ENCODE results near the gene CNNM1. TPM values are rescaled to one million over a fixed set of nuclear protein-coding genes. Genes with fewer than 3 reads are reported as not detected.

Gene CNNM1
- total RNA-seq, 4 donors from 2014 or later = 1.9 to 3.6 (median 2.8) TPM

DNA sequence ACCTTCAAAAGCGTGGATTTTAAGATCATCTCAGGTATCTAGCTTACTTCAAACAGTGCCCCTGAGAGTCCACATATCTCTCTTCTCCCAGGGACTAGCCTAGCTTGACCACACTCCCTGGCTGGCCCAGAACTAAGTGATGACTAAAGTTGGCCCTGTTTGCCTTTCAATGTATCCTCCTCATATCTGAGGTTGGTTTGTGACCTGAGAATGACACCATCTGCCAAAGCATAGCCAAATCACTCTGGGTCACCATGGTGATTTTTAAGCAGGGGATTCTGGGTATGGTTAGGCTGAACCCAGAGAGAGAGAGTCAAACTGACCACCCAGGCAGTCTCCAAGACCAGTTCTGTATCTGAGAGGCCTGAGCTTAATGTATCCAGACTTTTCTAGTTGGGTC, 16.2 kb downstream of the CNNM1 start:
- 90 to 96% methylated on average over 1 of the region's 1 CpG for WGBS, 2 donors
- no peak for DNase-seq (ENCODE audit: low spot score in 2 of 2)
- intact Hi-C loops (cut with DNase I; ENCODE audit: low total_unique reads) = no loop called here
- no peak for TF ChIP-seq POLR2A (IDR thresholded peaks at IDR 0.05)
- TF ChIP-seq, protein P1, sequence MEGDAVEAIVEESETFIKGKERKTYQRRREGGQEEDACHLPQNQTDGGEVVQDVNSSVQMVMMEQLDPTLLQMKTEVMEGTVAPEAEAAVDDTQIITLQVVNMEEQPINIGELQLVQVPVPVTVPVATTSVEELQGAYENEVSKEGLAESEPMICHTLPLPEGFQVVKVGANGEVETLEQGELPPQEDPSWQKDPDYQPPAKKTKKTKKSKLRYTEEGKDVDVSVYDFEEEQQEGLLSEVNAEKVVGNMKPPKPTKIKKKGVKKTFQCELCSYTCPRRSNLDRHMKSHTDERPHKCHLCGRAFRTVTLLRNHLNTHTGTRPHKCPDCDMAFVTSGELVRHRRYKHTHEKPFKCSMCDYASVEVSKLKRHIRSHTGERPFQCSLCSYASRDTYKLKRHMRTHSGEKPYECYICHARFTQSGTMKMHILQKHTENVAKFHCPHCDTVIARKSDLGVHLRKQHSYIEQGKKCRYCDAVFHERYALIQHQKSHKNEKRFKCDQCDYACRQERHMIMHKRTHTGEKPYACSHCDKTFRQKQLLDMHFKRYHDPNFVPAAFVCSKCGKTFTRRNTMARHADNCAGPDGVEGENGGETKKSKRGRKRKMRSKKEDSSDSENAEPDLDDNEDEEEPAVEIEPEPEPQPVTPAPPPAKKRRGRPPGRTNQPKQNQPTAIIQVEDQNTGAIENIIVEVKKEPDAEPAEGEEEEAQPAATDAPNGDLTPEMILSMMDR (IDR thresholded peaks at IDR 0.05) = no peak
- no peak overlapping the region for H3K4me3 ChIP-seq (ENCODE audit: low read depth, poor library complexity, severe bottlenecking)

DNA sequence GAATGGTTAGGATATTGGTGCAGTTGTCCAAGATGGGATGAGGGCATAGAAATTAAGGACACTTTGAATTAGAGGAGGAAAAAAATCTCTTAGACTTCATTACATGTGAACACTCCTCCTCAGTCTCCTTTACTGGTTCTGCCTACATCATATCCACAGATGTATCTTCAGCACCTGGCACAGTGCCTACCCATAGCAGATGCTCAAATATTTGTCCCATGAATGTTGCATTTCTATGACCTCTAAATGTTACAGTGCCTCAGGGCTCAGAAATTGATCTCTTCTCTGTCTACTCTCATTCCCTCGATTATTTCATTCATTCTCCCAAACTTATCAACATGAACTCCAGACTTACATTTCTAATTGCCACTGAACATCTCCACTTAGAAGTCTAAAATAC, 17.1 kb downstream of the CNNM1 start:
- no peak overlapping the region for H3K4me3 ChIP-seq (ENCODE audit: low read depth, poor library complexity, severe bottlenecking)
- WGBS, 2 donors = 37 to 62% methylated on average over 1 of the region's 1 CpG
- no peak for DNase-seq (ENCODE audit: low spot score in 2 of 2)
- intact Hi-C loops (cut with DNase I; ENCODE audit: low total_unique reads) = no loop called here
- no peak for TF ChIP-seq POLR2A (IDR thresholded peaks at IDR 0.05)
- TF ChIP-seq, protein P1 (IDR thresholded peaks at IDR 0.05) = no peak

DNA sequence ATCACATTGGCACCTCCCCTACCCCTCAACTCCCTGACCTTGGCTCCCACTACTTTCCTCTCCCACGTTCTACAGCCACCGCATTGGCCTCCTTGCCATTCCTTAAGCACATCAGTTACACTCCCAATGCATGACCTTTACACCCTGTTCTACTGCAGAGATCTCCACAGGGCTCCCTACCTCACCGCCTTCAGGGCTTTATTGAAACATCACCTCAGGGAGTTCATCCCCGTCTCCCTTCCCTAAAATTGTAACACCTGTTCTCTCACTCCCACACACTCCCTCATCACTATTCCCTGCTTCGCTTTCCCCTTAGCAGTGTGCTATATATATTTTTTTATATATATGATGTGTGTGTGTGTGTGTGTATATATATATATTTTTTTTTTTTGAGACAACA, 18.5 kb downstream of the CNNM1 start:
- DNase-seq (ENCODE audit: low spot score in 2 of 2) = no peak
- no peak for TF ChIP-seq POLR2A (IDR thresholded peaks at IDR 0.05)
- TF ChIP-seq, protein P1 (IDR thresholded peaks at IDR 0.05) = no peak
- intact Hi-C loops (cut with DNase I; ENCODE audit: low total_unique reads) = no loop called here
- WGBS, 2 donors = 93 to 94% methylated on average over 5 of the region's 5 CpGs
- H3K4me3 ChIP-seq (ENCODE audit: low read depth, poor library complexity, severe bottlenecking) = no peak overlapping the region

DNA sequence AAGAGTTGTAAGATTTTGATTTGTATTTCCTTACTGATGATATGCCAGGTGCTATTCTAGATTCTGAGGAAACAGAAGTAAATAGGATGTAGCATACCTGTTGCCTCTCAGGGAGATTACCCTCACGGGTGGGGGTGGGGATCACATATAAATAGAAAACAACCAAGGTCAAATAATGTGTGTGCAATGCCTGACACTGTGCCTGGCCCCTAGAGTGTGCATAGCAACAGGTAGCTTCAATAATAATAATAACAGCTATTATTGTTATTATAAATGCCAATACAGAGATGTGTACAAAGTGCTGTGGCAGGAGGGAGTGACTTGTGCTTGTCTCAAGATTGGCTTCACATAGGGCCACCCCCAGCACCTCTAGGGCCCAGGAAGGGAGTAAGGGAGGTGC, 24.0 kb downstream of the CNNM1 start:
- TF ChIP-seq POLR2A (IDR thresholded peaks at IDR 0.05) = no peak
- TF ChIP-seq, protein P1 (IDR thresholded peaks at IDR 0.05) = no peak
- intact Hi-C loops (cut with DNase I; ENCODE audit: low total_unique reads) = no loop called here
- H3K4me3 ChIP-seq (ENCODE audit: low read depth, poor library complexity, severe bottlenecking) = no peak overlapping the region
- WGBS, 2 donors = 73 to 93% methylated on average over 1 of the region's 1 CpG
- DNase-seq (ENCODE audit: low spot score in 2 of 2) = no peak

DNA sequence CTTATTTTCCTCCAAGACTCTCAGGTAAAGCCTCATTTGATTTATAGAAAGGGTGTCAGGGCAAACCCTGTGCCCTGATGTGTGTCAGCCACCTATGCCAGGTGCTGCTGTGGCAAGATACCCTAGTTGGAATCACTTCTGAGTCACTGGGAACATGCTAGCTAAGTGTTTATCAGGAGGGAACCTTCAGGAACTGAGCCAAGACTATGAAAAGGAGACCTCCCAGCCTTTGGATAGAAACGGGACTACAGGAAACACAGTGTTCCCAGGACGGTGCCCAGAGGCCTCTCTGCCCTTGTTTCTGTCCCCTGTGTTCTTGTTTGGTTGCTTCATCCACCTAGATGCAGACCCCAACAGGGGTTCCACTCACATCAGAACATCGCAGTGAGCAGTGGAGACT, 28.5 kb downstream of the CNNM1 start:
- H3K4me3 ChIP-seq (ENCODE audit: low read depth, poor library complexity, severe bottlenecking) = no peak overlapping the region
- WGBS, 2 donors = 58 to 73% methylated on average over 3 of the region's 3 CpGs
- intact Hi-C loops (cut with DNase I; ENCODE audit: low total_unique reads) = no loop called here
- no peak for DNase-seq (ENCODE audit: low spot score in 2 of 2)
- no peak for TF ChIP-seq POLR2A (IDR thresholded peaks at IDR 0.05)
- TF ChIP-seq, protein P1 (IDR thresholded peaks at IDR 0.05) = no peak

DNA sequence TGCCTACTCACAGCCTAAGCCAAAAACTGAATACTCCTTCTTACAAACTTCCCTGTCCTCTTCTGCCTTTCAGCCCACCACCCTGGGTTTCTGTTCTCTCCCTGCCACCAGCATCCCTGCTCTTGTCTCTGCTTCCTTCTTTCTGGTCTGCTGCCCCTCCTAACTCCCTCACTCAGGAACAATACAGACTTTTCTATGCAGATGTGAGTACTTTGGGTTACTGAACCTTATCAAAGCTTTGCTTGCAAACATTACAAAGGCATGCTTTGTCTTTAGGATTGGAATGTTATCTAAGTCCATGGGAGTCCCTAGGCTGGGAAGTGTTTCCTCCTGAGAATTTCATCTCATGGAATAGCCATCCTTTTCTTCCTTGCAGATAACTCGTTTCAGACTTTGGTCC, 28.9 kb downstream of the CNNM1 start:
- intact Hi-C loops (cut with DNase I; ENCODE audit: low total_unique reads) = no loop called here
- H3K4me3 ChIP-seq (ENCODE audit: low read depth, poor library complexity, severe bottlenecking) = no peak overlapping the region
- WGBS, 2 donors = 79 to 100% methylated on average over 1 of the region's 1 CpG
- no peak for DNase-seq (ENCODE audit: low spot score in 2 of 2)
- no peak for TF ChIP-seq POLR2A (IDR thresholded peaks at IDR 0.05)
- TF ChIP-seq, protein P1 (IDR thresholded peaks at IDR 0.05) = no peak

Measured in lower leg skin (tissue), 4 donors.